NB4 (cell line): ENCODE measurements around the gene MEP1B.

Experiments used
- DNase-seq: peaks from one replicate; pipeline ENCODE4 v3.0.0; 2010; ENCODE audit warnings: low read depth
- H3K4me3 ChIP-seq: one replicate; pipeline ENCODE4 v1.5.1; 2011; ENCODE audit warnings: mild to moderate bottlenecking, low read depth, low read length, moderate library complexity
- MYC ChIP-seq: IDR thresholded peaks from 2 replicates; pipeline ENCODE4 v1.6.1; 2011; ENCODE audit warnings: low read depth, low read length
- POLR2A ChIP-seq: IDR thresholded peaks from 2 replicates; pipeline ENCODE4 v1.6.1; 2011; ENCODE audit warnings: mild to moderate bottlenecking; ENCODE audit not compliant: insufficient read length; ENCODE audit errors: extremely low read depth
- TF ChIP-seq, protein P1 (sequence below): IDR thresholded peaks from 2 replicates; pipeline ENCODE4 v1.6.1; 2011; ENCODE audit warnings: low read depth, low read length
- TF ChIP-seq, protein P2 (sequence below): IDR thresholded peaks from one replicate; pipeline ENCODE4 v1.5.1; 2012; ENCODE audit warnings: low read depth, low read length

Gene MEP1B

DNA sequence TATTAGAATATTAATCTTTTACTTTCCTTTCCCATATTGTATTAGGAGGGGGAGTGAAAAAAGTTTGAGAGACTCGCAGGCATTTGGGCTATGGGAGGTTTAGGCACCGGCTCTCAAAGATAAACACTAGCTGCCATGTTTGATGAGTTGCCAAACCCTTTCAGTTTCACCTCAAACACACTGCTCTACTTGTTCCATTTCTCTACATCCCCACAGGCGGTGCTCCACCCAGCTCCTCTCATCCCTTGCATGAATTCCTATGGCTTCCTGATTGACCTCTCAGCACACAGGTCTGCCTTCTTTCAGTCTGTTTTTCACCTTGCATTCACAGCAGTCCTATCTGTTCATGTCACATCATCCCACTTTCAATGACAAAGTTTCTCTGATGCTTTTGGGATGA lies 65.7 kb downstream of the MEP1B start:
- no peak for DNase-seq
- no peak overlapping the region for H3K4me3 ChIP-seq

DNA sequence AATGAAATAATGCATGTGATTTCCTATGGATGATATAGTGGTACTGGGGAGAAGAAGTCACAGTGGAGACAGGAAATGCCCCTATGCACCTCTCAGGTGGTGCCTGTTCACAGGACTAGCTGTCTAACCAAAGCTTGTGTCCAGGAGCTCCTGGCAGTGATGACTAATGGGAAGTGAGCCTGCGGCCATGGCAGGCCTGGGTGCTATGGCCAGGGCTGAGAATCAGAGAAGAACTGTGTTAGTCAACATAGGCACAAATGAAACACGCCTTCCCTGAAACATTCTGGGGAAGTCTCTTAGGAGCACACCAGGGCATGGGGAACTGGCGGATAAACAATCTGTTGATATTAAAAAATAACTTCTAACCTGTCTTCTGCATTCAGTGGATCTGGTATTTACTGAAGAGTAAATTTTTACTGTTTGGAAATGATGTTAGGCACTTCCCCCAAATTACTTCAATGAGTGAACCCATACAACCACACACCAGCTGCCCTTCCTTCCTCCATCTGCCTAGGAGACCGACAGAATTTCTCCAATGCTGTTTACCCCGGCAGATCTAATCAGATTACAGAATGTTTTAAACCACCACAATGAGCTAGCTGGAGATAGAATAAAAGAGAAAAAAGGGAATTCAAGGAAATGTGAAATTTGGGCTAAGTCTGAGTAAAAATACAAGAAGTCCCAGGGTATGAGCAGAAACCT lies 67.4 kb downstream of the MEP1B start:
- H3K4me3 ChIP-seq = no peak overlapping the region
- TF ChIP-seq, protein P1, sequence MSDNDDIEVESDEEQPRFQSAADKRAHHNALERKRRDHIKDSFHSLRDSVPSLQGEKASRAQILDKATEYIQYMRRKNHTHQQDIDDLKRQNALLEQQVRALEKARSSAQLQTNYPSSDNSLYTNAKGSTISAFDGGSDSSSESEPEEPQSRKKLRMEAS = no peak
- TF ChIP-seq, protein P2, sequence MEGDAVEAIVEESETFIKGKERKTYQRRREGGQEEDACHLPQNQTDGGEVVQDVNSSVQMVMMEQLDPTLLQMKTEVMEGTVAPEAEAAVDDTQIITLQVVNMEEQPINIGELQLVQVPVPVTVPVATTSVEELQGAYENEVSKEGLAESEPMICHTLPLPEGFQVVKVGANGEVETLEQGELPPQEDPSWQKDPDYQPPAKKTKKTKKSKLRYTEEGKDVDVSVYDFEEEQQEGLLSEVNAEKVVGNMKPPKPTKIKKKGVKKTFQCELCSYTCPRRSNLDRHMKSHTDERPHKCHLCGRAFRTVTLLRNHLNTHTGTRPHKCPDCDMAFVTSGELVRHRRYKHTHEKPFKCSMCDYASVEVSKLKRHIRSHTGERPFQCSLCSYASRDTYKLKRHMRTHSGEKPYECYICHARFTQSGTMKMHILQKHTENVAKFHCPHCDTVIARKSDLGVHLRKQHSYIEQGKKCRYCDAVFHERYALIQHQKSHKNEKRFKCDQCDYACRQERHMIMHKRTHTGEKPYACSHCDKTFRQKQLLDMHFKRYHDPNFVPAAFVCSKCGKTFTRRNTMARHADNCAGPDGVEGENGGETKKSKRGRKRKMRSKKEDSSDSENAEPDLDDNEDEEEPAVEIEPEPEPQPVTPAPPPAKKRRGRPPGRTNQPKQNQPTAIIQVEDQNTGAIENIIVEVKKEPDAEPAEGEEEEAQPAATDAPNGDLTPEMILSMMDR = no peak
- TF ChIP-seq POLR2A (no peak), MYC (no peak)
- no peak for DNase-seq

More for the DNA sequence above, 65.7 kb downstream of the MEP1B start:
- TF ChIP-seq POLR2A = no peak
- TF ChIP-seq, protein P1 = no peak
- no peak for TF ChIP-seq MYC
- TF ChIP-seq, protein P2 = no peak

DNA sequence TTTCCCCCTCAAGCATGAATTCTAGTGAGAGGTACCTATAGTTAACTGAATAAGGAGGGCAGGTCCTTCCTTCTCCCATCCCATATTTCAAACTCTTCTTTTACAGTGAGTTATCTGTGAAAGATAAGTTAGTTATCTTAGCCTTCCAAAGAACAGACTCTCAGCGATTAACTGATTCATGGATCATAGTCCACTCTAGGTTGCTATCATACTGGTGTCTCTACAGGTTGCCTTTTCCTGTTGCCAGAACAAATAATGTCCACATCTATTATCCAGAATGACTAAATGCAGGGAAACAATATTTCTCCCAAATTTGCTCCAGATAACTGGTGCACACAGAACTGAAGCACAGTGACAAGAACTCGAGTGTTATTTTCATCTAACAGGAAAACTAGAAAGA lies 68.3 kb downstream of the MEP1B start:
- TF ChIP-seq, protein P2 = no peak
- TF ChIP-seq POLR2A = no peak
- TF ChIP-seq, protein P1 = no peak
- TF ChIP-seq MYC = no peak
- no peak for DNase-seq
- no peak overlapping the region for H3K4me3 ChIP-seq

DNA sequence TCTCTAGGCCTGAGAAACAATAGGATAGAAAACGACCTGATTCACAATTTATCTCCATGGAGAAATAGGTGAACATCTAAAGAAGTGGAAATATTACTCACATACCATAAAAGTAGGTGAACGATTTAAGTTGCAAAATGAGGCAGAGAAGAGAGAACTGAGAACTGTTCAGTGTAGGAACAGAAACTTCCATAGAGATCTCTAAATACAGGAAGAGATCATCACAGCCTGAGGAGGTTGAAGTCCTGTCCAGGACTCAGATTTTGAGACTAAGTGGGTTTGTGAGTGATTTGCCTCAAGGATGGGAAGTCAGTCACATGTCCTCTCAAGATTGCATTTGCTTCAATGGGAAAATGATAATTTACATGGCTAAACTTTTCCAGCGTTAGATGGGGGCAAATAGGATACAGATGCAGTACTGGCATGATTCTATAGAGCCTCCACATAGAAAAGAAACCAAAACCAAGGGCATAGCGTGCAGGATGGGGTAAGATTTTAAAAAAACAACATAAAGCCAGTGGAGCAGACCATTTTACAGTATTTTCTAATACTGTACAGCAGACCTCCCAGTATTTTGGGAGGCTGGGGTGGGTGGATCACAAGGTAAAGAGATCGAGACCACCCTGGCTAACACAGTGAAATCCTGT lies 68.8 kb downstream of the MEP1B start:
- TF ChIP-seq, protein P1 = no peak
- TF ChIP-seq MYC (no peak), POLR2A (no peak)
- TF ChIP-seq, protein P2 = no peak
- DNase-seq = no peak
- H3K4me3 ChIP-seq = no peak overlapping the region

DNA sequence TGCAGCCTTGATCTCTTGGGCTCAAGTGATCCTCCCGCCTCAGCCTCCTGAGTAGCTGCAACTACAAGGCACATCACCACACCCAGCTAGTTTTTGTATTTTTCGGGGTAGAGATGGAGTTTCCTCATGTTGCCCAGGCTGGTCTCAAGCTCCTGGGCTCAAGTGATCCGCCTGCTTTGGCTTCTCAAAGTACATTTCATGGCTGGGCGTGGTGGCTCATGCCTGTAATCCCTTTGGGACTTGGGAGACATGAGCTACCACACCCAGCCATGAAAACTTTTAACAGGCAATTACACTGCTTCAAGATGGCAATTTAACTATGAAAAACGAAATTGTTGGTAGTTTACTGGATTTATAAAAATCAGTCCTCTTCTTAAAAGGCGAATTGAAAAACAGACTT lies 69.7 kb downstream of the MEP1B start:
- H3K4me3 ChIP-seq = no peak overlapping the region
- TF ChIP-seq MYC (no peak), POLR2A (no peak)
- TF ChIP-seq, protein P2 = no peak
- TF ChIP-seq, protein P1 = no peak
- no peak for DNase-seq

DNA sequence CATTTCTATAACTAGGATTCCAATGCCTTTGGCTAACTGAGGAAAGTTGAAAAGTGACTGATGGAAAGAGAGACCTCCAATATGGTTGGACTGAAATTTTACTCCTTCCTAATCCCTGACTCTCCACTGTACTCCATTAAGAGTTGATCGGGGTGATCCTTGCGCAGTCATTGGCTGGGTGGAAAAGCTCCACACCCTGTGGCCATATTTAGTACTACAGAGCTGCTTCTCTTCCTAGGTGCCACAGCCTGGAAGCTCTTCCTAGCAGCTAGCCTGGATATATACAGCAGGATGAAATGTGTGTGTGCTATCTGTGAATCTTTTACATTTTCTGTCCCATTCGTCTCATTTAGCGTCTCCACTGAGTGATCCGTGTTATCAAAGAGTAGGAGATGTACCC lies 71.2 kb downstream of the MEP1B start:
- H3K4me3 ChIP-seq = no peak overlapping the region
- TF ChIP-seq MYC (no peak), POLR2A (no peak)
- TF ChIP-seq, protein P1 = no peak
- TF ChIP-seq, protein P2 = no peak
- no peak for DNase-seq
